Stimulated activated CD4-positive, alpha-beta T cell treated with anti-CD3 and anti-CD28 coated beads, Interleukin-1b, Interleukin-23, amount 100 ng/mL, for 4 hours (primary cell): ENCODE results near the gene CD7.
A peak's percentile ranks its signal among the peaks of the same experiment; 100 is the strongest.
"Not testable (repeated sequence)": the region's sequence is repeated elsewhere in the genome, so short reads cannot be mapped to it uniquely, and the experiment has no call there.

ENCODE experiments used
- DNase-seq, 2 donors: peaks; one replicate each; pipeline ENCODE4 v3.0.0-alpha.2; 2020; ENCODE audit warnings: low read depth in 2 of 2

Gene CD7

DNA sequence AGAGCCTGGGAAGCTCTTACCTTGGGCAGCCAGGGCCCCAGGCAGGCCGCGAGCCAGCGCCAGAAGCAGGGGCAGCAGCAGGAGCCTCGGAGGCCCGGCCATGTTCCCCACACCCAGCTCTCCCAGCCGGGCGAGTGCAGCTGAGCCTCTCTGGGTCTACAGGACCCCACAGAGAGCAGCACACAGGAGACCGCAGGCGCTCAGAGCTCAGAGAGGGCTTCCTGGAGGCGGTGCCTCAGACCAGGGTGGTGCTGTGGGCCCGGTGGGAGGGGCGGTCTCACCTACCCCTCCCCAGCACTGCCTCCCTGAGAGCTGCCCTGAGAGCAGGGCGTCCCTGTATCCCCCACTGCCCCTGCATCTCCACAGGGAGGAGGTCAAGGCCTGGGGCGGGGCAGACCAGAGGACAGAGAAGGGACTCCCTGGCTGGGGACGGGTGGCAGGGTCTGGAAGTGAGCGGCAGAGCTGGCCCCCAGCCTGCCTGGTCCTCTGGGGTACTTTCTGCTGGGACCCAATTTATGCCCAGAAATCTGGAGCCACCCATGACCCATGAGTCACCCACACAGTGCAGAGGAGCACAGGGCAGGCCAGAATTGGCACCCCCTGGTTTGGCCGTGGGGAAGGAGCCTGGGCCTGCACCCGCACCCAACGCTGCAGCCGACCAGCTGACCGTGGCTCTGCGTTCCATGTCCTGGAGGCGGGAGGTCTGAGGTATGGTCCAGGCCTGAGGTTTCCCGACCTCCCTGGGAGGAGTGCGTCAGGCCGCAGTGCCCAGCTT lies at the start of gene CD7:
CD7 (minus strand) TSS at position 215 of the 775 bp plus-strand sequence; CDS start at position 102, 113 bp downstream.
- peak; percentile 56 to 61 for DNase-seq

DNA sequence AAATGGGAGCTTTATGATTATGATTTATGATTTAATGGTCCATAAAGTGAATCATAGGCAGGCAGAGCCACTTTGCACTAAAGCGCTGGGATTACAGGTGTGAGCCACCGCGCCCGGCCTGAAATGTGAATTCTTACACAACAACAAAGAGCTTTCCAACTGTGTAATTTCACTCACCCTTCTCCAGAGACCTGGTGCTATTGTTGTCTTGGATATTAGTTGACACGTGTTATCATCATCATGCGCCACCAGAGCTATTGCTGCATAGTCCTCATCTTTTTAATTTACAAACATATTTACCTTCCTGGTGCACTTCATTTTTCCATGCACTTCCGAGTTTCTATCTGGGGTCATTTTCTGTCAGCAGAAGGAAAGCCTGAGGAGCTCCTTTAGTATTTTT lies 49.3 kb upstream of the CD7 start:
- DNase-seq, result no peak

DNA sequence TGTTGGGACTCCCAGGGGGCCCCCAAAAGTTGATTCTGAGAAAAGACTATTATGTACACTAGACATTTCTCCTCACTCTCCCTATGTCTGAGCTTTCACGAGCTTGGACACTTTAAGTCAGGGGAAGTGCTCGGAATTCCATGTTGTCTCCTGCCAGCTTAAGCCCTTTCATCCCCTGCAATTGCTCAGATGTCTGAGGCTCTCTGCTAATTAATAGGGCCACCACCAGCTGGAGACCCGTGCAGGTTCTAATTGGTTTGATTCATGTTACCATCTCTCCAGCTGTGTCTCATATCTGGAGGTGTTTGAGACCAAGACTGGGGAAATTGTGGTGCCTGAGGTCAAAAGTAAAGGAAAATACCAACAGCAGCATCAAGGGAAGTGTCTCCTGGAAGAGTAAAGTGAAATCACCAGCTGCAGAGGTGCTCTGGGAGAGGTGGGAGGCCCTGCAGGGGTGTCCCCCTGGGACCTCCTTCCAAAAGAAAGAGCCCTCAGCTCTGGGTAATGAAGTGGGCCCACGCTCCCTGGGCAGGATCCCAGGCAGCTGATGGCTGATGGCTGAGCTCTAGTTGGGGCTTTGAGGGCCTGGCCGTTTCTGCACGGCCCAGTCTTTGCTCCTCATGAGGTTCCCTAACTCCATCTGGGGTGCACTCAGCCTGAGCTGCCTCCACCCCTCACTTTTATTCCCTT lies 48.3 kb upstream of the CD7 start:
- DNase-seq, result no peak

DNA sequence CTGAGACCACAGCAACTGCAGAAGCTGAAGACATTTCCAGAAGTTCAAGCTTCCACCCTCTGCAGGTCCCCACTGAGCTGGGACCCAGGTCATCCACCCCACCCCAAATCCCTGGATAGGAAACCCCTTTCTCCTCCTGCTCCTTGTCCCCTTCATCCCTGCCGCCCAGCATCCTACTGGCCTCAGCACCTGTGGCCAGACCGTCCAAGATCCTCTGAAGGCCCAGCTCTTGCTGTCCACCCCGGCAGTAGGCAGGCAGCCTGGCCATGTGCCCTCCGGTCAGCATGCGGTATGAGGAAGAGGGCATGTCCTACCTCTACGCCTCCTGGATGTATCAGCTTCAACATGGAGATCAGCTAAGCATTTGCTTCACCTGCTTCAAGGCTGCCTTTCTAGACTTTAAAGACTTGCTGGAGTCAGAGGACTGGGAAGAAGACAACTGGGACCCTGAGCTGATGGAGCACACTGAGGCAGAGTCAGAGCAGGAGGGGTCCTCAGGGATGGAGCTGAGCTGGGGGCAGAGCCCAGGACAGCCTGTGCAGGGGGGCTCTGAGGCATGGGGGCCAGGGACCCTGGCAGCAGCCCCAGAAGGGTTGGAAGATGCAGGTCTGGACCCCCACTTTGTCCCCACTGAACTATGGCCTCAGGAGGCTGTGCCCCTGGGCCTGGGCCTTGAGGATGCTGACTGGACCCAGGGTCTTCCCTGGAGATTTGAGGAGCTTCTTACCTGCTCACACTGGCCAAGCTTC lies 44.7 kb upstream of the CD7 start:
- DNase-seq, result no peak

DNA sequence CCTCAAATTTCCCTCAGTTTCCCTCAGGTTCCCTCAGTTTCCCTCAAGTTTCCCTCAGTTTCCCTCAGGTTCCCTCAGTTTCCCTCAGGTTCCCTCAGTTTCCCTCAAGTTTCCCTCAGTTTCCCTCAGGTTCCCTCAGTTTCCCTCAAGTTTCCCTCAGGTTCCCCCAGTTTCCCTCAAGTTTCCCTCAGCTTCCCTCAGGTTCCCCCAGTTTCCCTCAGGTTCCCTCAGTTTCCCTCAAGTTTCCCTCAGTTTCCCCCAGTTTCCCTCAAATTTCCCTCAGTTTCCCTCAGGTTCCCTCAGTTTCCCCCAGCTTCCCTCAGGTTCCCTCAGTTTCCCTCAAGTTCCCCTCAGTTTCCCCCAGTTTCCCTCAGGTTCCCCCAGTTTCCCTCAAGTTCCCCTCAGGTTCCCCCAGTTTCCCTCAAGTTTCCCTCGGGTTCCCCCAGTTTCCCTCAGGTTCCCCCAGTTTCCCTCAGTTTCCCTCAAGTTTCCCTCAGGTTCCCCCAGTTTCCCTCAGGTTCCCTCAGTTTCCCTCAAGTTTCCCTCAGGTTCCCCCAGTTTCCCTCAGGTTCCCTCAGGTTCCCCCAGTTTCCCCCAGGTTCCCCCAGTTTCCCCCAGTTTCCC lies 42.2 kb upstream of the CD7 start:
- not testable (repeated sequence) for DNase-seq

DNA sequence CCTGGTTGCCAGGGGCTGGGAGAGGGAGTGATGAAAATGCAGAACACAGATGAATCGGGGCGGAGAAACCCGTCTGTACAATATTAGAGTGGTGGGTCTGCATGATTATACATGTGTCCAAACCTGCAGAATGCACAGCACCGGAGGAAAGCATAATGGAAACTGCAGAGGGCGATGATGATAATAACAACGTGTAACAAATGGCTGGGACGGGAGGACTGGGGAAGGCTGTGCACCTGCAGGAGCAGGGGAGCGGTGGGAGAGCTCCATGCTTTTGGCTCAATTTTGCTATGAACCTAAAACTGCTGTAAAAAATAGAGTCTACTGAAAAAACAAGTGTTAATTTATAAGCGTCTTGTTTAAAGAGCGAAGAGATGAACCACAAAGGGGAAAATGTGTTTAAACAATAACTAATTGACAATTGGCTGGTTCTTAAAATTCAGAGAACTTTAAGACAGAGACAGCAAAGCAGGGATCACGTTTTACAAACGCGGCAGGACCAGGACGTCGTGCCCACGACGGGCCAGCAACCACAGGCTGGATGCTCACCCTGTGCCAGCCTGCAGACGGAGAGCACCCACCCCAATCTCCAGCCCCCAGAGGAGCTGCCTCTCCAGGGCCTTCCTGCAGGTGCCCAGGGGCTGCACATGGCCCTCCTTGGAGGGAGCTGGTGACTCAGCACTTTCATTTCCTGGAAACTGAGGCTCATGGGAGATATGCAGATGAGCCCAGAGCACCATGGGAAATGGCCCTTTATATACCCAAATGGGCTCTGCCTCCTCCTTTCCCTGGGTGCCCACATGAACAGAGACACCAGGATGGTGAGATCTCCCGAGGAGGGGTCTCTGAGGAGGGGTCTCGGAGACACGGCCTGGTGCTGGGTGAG lies 41.3 kb upstream of the CD7 start, which contains the start of gene TEX19:
TEX19 (plus strand) TSS at position 783 of the 886 bp plus-strand sequence. CDS start 2,904 bp downstream, outside the sequence.
- no peak for DNase-seq

DNA sequence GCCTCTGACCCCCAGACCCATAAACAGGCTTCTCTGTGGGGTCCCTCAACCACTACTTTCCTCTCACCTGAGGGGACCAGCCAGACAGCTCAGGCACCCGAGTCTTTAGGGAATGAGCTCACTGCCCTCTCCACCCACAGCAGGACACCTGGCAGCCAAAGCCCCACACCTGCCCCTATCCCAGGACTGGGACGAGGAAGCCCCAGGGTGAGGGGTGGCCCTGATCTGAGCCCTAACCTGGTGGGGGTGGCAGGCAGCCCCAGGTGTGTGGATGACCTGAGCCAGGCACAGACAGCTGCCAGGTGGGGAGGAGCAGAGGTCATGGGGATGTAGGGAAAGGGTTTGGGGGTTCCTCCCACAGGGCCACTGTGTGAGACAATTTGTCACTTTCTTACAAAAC lies 40.0 kb upstream of the CD7 start:
- no peak for DNase-seq

DNA sequence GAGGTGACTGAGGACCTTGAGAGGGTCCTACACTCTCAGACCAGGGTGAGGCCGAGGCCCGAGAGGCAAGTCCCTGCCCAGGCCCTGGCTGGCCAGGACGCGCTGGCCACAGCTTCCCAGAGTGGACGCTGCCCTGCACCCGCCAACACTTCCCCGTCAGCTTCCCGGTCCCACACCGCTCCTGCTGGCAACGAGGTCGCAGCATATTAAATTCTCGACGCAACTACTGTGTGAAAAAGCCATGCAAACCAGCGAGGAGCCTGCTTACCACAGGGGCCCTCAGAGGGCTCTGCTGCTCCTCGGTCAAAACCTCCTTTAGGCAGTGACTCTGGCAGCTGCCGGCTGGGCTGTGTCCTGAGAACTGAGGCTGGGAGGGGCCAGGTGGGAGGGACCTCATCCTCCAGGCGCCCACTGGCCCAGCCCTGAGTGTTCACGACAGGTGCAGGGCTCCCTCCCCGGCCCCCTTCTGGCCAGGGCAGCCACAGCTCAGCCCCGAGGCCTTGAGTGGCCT lies 39.5 kb upstream of the CD7 start:
- no peak for DNase-seq

DNA sequence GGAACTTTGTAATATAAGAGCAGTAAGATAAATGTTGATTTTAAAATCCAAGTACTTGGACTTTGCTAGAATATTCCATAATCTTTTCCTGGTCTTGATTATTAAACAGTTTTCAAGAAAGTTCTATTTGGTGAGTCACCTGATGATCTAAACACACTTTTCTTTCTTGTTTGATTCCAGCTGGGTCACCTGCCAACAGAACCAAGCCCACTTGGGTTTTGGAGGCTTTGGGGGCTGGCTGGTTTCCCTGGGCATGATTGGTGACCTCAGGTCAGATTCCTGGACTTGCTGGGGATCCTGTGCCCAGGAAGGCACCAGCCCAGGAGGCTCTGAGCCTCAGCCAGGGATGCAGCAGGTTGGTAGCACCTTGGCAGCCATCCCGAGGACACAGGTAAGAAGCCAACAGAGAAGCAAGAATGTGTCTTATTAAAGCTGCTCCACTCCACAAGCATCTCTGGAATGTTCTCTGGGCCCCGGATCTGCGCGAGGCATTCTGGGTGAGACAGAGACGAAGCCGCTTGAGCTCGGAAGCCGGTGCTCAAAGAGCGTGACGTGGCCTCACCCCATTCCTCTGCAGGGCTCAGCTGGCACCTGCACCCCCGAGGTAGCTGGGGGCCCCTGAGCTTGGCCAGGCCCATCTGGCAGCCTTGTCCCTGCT lies 38.5 kb upstream of the CD7 start:
- no peak for DNase-seq

DNA sequence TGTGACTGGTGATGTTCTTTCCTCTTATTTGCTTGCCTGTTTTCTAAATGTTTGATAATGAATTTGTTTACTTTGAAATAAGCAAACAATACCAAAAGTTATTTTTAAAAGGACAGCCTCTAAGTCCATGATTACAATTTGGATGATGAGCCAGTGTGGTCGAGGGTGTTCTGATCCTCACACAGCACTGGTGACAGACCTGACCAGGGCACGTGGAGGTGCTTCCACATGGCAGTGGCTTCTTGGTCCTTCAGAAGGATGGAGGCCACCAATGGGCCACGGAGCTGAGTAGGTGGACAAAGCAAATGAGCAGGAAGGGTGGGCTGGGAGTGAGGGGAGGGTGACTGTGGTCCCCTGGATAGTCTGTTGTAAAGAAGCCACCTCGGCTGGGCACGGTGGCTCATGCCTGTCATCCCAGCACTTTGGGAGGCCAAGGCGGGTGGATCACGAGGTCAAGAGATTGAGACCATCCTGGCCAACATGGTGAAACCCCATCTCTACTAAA lies 37.4 kb upstream of the CD7 start:
- DNase-seq, result no peak

DNA sequence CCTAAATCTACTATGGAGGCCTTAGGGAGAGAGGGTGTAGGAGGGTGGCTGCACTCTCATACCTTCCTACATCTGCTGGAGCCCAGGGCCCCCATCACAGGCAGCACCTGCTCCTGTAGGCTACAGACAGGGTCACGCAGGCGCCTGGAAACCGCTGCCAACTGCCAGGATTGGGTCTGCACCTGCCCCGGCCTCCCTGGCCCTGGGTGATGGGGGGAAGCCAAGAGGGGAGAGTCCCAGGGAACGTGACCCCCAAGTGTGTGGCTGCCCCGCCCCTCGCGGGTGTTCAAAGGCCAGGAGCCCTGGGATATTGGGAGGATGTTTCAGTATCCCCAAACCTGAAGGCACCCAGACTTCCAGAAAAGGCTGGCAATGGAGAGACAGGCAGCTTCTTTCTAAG lies 36.1 kb upstream of the CD7 start:
- no peak for DNase-seq

DNA sequence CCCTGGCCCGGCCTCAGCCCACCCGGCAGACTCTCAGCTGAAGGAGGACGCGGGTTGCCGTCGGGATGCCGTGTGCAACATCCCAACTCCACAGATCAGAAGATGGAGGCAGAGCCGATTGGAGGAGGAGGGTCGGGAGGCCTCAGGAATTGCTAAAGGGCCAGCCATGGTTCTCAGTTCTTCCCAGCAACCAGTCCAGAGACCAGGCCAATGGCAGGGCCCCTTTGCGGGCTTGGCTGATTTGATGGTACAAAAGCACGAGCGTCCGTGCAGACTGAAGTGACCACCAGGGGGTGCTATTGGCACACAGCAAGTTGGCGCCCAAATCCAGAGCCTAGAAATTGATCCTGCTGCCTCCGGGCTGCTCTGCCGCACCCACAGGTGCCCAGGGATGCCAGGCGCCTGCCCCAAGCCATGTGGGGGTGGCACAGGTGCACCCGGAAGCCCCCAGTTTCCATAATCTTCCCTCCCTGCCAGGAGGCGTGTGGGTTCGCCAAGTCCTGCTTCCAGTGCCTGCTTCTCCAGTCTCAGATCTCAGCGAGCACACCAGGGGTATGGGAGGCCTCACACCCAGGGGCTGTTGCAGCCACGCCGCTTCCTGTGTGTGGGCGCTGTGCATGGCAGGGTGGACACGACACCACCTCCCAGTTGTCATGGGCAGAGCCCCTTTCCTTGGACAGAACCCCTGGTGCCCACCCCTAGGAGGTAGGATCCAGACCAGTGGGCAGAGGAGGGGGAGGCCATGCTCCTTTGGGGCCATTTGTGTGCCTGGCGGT lies 34.5 kb upstream of the CD7 start:
- DNase-seq, result peak; percentile 65 to 86

DNA sequence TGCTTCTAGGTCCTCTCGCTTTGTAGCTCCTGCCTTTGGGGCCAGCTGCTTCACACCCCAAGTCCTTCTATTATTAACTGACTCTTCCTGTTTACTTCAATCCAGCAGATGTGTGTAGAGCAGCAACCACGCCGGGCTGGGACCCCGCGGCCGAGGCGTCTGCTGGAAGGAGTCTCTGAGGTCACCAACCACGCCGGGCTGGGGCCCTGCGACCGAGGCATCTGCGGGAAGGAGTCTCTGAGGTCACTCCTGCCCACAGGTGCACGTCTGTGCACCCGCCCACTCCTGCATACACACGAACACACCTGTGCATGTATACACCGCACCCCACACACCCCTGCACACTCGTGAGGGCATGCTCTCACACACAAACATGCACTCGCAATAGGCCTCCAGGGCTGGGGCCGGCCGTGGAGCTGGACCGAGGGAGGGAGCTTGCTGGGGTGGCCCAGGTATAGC lies 33.9 kb upstream of the CD7 start:
- DNase-seq, result no peak

DNA sequence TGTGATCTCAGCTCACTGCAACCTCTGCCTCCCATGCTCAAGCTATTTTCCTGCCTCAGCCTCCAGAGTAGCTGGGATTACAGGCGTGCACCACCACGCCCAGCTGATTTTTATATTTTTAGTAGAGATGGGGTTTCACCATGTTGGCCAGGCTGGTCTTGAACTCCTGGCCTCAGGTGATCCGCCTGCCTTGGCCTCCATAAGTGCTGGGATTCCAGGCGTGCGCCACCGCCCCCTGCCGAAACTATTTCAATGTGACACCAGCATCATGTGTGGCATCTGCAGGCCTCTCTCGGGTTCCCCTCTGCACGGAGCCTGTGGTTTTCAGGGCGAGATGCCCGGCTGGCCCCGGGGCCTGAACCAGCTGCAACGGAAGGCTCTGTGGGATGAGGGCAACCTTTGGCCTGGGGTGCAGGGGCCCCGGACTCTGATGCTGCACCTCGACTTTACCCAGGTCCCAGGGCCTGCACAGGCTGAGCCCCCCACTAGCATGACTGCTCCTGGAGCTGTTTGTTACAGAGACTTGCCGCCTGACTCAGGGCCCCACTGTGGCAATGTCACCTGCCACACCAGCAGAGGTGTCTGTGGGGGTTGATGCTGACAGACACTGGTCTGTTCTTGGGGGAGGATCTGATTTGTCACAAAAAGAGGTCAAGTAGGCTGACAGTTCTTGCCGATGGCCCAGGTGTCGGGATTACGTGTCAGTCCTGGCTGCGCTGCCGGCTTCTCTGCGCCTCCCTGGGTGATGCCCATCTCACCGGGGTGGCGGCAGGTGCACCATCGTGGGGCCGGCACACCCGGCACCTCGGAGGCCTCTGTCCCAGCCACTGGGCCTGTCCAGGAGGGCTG lies 33.0 kb upstream of the CD7 start:
- DNase-seq, result peak; percentile 21 to 31

DNA sequence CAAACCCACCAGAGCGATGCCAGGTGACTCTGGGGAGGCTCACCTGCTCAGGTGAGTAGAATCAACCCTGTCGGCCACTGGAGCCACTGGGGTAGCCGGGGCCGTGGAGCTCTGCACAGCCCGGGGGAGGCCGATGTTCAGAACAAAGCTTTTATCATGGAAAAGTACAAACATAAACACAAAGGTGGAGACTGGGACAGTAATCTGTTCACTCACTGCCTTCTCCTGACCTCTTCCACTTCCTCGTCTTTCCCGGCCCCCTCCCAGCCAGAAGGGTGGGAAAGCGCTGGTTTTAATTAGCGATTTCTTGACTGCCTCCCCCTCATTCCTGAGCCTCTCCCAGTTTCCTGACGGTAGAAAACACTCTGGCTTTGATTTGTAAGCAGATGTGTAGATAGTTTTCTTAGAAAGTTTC lies 31.9 kb upstream of the CD7 start:
- no peak for DNase-seq

DNA sequence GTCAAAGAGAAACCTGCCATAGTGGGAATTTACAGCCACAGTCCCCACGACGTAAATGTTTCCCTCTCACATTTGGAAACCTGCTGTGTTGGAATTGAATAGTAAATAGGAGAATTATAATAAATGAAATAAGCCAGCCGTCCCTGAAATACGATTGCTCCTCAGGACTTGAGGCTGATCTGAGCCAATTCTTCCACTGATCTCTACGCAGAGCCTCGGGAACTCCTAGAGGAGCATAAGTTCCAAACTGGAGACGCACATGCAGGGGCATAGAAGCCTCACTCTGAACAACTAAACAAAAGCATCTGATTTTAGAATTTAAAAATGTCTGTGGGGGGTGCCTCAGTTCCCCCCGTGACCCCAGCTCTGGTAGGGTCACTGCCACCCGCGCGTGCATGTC lies 31.5 kb upstream of the CD7 start:
- DNase-seq, result no peak

DNA sequence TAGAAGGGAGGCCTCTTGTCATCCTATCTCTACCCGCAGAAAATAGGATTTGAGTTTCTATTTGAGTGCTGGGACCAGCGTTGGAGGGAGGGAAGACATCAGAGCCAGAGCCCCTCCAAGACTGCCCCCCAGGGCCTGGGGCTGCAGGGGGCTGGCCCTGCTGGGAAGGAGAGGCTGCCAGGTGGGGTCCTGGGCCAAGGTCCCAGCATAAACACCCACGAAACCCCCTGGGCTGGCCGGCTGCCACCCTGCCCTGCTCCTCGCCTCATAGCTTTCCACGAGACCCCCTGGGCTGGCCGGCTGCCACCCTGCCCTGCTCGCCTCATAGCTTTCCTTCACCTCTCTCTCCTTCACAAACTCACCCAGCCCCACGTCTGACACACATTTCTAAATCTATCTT lies 31.0 kb upstream of the CD7 start:
- DNase-seq, result no peak

DNA sequence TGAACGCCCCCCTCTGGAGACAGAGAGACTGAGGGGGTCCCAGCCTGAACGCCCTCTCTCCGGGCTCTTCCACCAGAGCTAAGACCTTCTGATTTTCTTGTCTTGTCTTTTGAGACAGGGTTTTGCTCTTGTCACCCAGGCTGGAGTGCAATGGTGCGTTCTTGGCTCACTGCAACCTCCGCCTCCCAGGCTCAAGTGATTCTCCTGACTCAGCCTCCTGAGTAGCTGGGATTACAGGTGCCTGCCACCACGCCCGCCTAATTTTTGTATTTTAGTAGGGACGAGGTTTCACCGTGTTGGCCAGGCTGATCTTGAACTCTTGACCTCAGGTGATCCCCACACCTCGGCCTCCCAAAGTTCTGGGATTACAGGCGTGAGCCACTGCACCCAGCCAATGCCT lies 30.6 kb upstream of the CD7 start:
- DNase-seq, result not testable (repeated sequence)
